HG03520 (cell line): Measurements from ENCODE around the gene SYNE2.
"Not testable (repeated sequence)": the region's sequence is repeated elsewhere in the genome, so short reads cannot be mapped to it uniquely, and the experiment has no call there.

ENCODE experiments used
- ATAC-seq: cut with Tn5 transposase; IDR thresholded peaks from one replicate; pipeline ENCODE4 v1.9.1; 2021; ENCODE audit warnings: mild to moderate bottlenecking, moderate library complexity; ENCODE audit not compliant: unreplicated experiment

SYNE2 gene

GRCh38 chr14:63852817-63853731 is at the start of gene SYNE2:
Gene SYNE2, plus strand, starts transcription at chr14:63853004. Its CDS starts 56,145 bp downstream, at chr14:63909149.
- ATAC-seq, result peak; percentile 74

- not testable (repeated sequence) for ATAC-seq
Observed at GRCh38 chr14:63803221-63803791, 49.5 kb upstream of the SYNE2 start.

GRCh38 chr14:63806064-63806463 is 46.7 kb upstream of the SYNE2 start:
- ATAC-seq, result not testable (repeated sequence)

GRCh38 chr14:63811692-63812091 is 41.1 kb upstream of the SYNE2 start:
- ATAC-seq, result not testable (repeated sequence)

- no peak for ATAC-seq
Observed at GRCh38 chr14:63833728-63834127, 19.1 kb upstream of the SYNE2 start.

GRCh38 chr14:63840981-63841380 is 11.8 kb upstream of the SYNE2 start:
- ATAC-seq, result no peak

- ATAC-seq, result no peak
Observed at GRCh38 chr14:63843796-63844195, 9.0 kb upstream of the SYNE2 start.

GRCh38 chr14:63848890-63849289 is 3.9 kb upstream of the SYNE2 start:
- ATAC-seq, result no peak

GRCh38 chr14:63852271-63852816 is 460 bp upstream of the SYNE2 start:
- peak; percentile 2 for ATAC-seq

- peak; percentile 29 for ATAC-seq
Observed at GRCh38 chr14:63853831-63854293, 1.1 kb downstream of the SYNE2 start.

- no peak for ATAC-seq
Observed at GRCh38 chr14:63854330-63854729, 1.5 kb downstream of the SYNE2 start.

GRCh38 chr14:63855281-63855680 is 2.5 kb downstream of the SYNE2 start:
- no peak for ATAC-seq

GRCh38 chr14:63857466-63858030 is 4.7 kb downstream of the SYNE2 start:
- ATAC-seq, result no peak

- ATAC-seq, result no peak
Observed at GRCh38 chr14:63860146-63860545, 7.3 kb downstream of the SYNE2 start.

- no peak for ATAC-seq
Observed at GRCh38 chr14:63862163-63862562, 9.4 kb downstream of the SYNE2 start.

- no peak for ATAC-seq
Observed at GRCh38 chr14:63863004-63863403, 10.2 kb downstream of the SYNE2 start.

- ATAC-seq, result not testable (repeated sequence)
Observed at GRCh38 chr14:63864775-63865174, 12.0 kb downstream of the SYNE2 start.

GRCh38 chr14:63867933-63868921 is 15.4 kb downstream of the SYNE2 start:
- ATAC-seq, result no peak

GRCh38 chr14:63869940-63870752 is 17.3 kb downstream of the SYNE2 start:
- peak; percentile 60 for ATAC-seq

GRCh38 chr14:63870753-63871037 is 17.9 kb downstream of the SYNE2 start:
- not testable (repeated sequence) for ATAC-seq
